Neural cell (in vitro differentiated cells): ENCODE data around the gene KLF5. TPM values are rescaled to one million over a fixed set of nuclear protein-coding genes. Genes with fewer than 3 reads are reported as not detected.

Source experiments
- H2AFZ ChIP-seq: fragments of 200-600, 300-800 bp; sonication (generic), shearing (Covaris generic); 2 replicates; pipeline ENCODE4 v1.6.0; 2014; ENCODE audit warnings: low read depth, mild to moderate bottlenecking, antibody characterized with exemption, low read length, moderate library complexity
- H3F3A ChIP-seq: fragments of 200-600 bp; shearing (Covaris generic); 2 replicates; pipeline ENCODE4 v1.6.1; 2016; ENCODE audit warnings: mild to moderate bottlenecking, moderate library complexity, mixed read lengths, antibody characterized with exemption, low read length; ENCODE audit not compliant: insufficient read depth, poor library complexity, severe bottlenecking
- H3K27ac ChIP-seq: fragments of 200-600, 300-800 bp; sonication (generic), shearing (Covaris generic); 2 replicates; pipeline ENCODE4 v1.5.1; 2014; ENCODE audit warnings: mild to moderate bottlenecking, low read length, moderate library complexity
- H3K27me3 ChIP-seq: fragments of 300-800, 200-600 bp; sonication (generic), shearing (Covaris generic); 2 replicates; pipeline ENCODE4 v1.6.0; 2014; ENCODE audit warnings: mild to moderate bottlenecking, low read depth, low read length, moderate library complexity; ENCODE audit not compliant: insufficient read depth
- H3K36me3 ChIP-seq: fragments of 300-800, 200-600 bp; sonication (generic), shearing (Covaris generic); 2 replicates; pipeline ENCODE4 v1.5.1; 2014; ENCODE audit warnings: mild to moderate bottlenecking, antibody characterized with exemption, low read length, moderate library complexity; ENCODE audit not compliant: insufficient read depth
- H3K4me2 ChIP-seq: fragments of 300-800, 200-600 bp; sonication (generic), shearing (Covaris generic); 2 replicates; pipeline ENCODE4 v1.6.0; 2014; ENCODE audit warnings: mild to moderate bottlenecking, low read length
- H3K4me3 ChIP-seq: fragments of 300-800, 200-600 bp; sonication (generic), shearing (Covaris generic); 2 replicates; pipeline ENCODE4 v1.5.1; 2014; ENCODE audit warnings: mild to moderate bottlenecking, low read length, moderate library complexity
- H3K79me2 ChIP-seq: fragments of 200-600 bp; shearing (Covaris generic); replicated peaks from 2 replicates; pipeline ENCODE4 v1.6.0; 2014; ENCODE audit warnings: mild to moderate bottlenecking, low read length, moderate library complexity; ENCODE audit not compliant: insufficient read depth
- H3K9ac ChIP-seq: fragments of 300-800, 200-600 bp; sonication (generic), shearing (Covaris generic); 2 replicates; pipeline ENCODE4 v1.6.1; 2016; ENCODE audit warnings: mild to moderate bottlenecking, low read length, mixed read lengths
- H3K9me2 ChIP-seq: fragments of 200-600 bp; shearing (Covaris generic); 2 replicates; pipeline ENCODE4 v1.6.1; 2016; ENCODE audit warnings: mild to moderate bottlenecking, low read length, mixed read lengths; ENCODE audit not compliant: insufficient read depth
- H3K9me3 ChIP-seq: fragments of 200-600, 300-800 bp; sonication (generic), shearing (Covaris generic); 2 replicates; pipeline ENCODE4 v1.6.1; 2016; ENCODE audit warnings: mild to moderate bottlenecking, mixed run types, low read length, moderate library complexity, mixed read lengths
- H4K20me1 ChIP-seq: fragments of 200-600 bp; shearing (Covaris generic); 2 replicates; pipeline ENCODE4 v1.6.1; 2016; ENCODE audit warnings: mild to moderate bottlenecking, mixed run types; ENCODE audit not compliant: insufficient read depth
- CTCF ChIP-seq: fragments of 450-650 bp; IDR thresholded peaks from 2 replicates; pipeline ENCODE4 v1.5.1; 2014; ENCODE audit warnings: antibody characterized with exemption, mild to moderate bottlenecking, moderate library complexity; ENCODE audit not compliant: poor library complexity, severe bottlenecking
- EP300 ChIP-seq: fragments of 450-650 bp; conservative IDR thresholded peaks from 2 replicates; pipeline ENCODE4 v1.6.1; 2014; ENCODE audit warnings: antibody characterized with exemption, mild to moderate bottlenecking, moderate library complexity; ENCODE audit not compliant: poor library complexity, severe bottlenecking
- EZH2 ChIP-seq: fragments of 200-600, 300-800 bp; shearing (Covaris generic), sonication (generic); IDR thresholded peaks from 2 replicates; pipeline ENCODE4 v1.6.1; 2014; ENCODE audit warnings: antibody characterized with exemption, low read length, borderline replicate concordance, mild to moderate bottlenecking; ENCODE audit not compliant: insufficient read depth, poor library complexity, severe bottlenecking
- MXI1 ChIP-seq: fragments of 450-650 bp; conservative IDR thresholded peaks from 2 replicates; pipeline ENCODE4 v1.6.1; 2014; ENCODE audit warnings: antibody characterized with exemption, mild to moderate bottlenecking; ENCODE audit not compliant: poor library complexity, severe bottlenecking
- POLR2AphosphoS5 ChIP-seq: IDR thresholded peaks from 2 replicates; pipeline ENCODE4 v1.6.1; 2012
- RAD21 ChIP-seq: fragments of 450-650 bp; conservative IDR thresholded peaks from 2 replicates; pipeline ENCODE4 v1.6.1; 2014; ENCODE audit warnings: antibody characterized with exemption, mild to moderate bottlenecking, moderate library complexity
- REST ChIP-seq: IDR thresholded peaks from 2 replicates; pipeline ENCODE4 v1.6.1; 2012; ENCODE audit warnings: borderline replicate concordance
- SMC3 ChIP-seq: fragments of 450-650 bp; conservative IDR thresholded peaks from 2 replicates; pipeline ENCODE4 v1.6.1; 2014; ENCODE audit warnings: antibody characterized with exemption, mild to moderate bottlenecking, moderate library complexity; ENCODE audit not compliant: poor library complexity
- TAF1 ChIP-seq: IDR thresholded peaks from 2 replicates; pipeline ENCODE4 v1.6.1; 2012; ENCODE audit warnings: low read depth
- polyA plus RNA-seq: library from polyadenylated mRNA; depleted of rRNA; stranded (reverse); fragments of >200 nt; gene quantifications from 2 replicates; pipeline ENCODE4 v1.2.3, GENCODE V29; 2014

The KLF5 gene
- polyA plus RNA-seq, 1 donor from 2014 or later = 0.26 TPM

GRCh38 chr13:73074926-73075325 is 16.1 kb downstream of the KLF5 start:
- H3K36me3 ChIP-seq = no peaks in the 10 kb centered on the region
- no peaks in the 10 kb centered on the region for H3K27me3 ChIP-seq
- TF ChIP-seq POLR2AphosphoS5 = no peak
- no peak for TF ChIP-seq SMC3
- TF ChIP-seq MXI1 = no peak
- no peak for TF ChIP-seq RAD21
- no peak for TF ChIP-seq TAF1
- no peak for TF ChIP-seq EZH2
- no peak for TF ChIP-seq CTCF
- no peak for TF ChIP-seq REST
- TF ChIP-seq EP300 = no peak
- H2AFZ ChIP-seq = no peak overlapping the region
- H3K9ac ChIP-seq = no peak overlapping the region
- H3K4me3 ChIP-seq = no peak overlapping the region
- H3K27ac ChIP-seq = no peak overlapping the region
- H3K79me2 ChIP-seq = no peaks in the 10 kb centered on the region
- H4K20me1 ChIP-seq = no peaks in the 10 kb centered on the region
- no peaks in the 10 kb centered on the region for H3F3A ChIP-seq
- H3K9me2 ChIP-seq = no peaks in the 10 kb centered on the region
- no peak overlapping the region for H3K4me2 ChIP-seq
- no peaks in the 10 kb centered on the region for H3K9me3 ChIP-seq

GRCh38 chr13:73075546-73075945 is 16.7 kb downstream of the KLF5 start:
- H3K79me2 ChIP-seq = no peaks in the 10 kb centered on the region
- no peak overlapping the region for H3K27ac ChIP-seq
- H4K20me1 ChIP-seq = no peaks in the 10 kb centered on the region
- TF ChIP-seq REST (no peak), POLR2AphosphoS5 (no peak), SMC3 (no peak), MXI1 (no peak), EP300 (no peak), EZH2 (no peak), CTCF (no peak)
- H3K4me2 ChIP-seq = no peak overlapping the region
- no peak overlapping the region for H3K4me3 ChIP-seq
- H3K9me3 ChIP-seq = no peaks in the 10 kb centered on the region
- H3K9ac ChIP-seq = no peak overlapping the region
- H2AFZ ChIP-seq = no peak overlapping the region
- no peaks in the 10 kb centered on the region for H3K36me3 ChIP-seq
- H3K9me2 ChIP-seq = no peaks in the 10 kb centered on the region
- no peaks in the 10 kb centered on the region for H3K27me3 ChIP-seq
- H3F3A ChIP-seq = no peaks in the 10 kb centered on the region
